Retina (tissue), 1 donor: ENCODE data around the gene DIO3.

Source experiments
- DNase-seq: peaks from one replicate; pipeline ENCODE4 v3.0.0-alpha.2; 2016

The DIO3 gene

DNA sequence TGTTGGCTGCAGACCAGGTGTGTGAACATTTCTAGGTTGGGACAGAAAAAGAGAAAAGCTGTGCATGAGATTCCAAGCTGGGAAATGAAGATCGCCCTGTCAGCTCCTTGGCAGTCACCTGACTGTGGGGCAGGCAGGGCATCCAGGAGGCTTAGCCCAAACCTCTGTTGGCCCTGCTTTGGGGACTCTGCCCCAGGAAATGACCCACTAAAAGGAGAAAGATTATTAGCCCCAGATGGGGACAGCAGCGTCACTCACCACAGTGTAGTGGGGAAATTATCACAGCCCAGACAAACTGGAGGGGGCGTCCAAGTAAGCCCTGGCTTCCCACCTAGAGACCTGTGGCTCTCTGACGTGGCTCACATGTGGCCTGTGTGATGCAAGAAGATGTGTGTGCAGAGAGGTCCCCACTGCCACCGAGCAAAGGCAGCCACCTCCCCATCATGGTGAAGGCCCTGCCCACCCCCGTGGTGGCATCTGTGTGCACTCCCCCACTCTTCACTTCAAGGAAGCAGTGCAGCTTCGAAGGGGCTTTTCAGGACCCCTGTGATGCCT lies 39.1 kb downstream of the DIO3 start:
- DNase-seq: no peak

DNA sequence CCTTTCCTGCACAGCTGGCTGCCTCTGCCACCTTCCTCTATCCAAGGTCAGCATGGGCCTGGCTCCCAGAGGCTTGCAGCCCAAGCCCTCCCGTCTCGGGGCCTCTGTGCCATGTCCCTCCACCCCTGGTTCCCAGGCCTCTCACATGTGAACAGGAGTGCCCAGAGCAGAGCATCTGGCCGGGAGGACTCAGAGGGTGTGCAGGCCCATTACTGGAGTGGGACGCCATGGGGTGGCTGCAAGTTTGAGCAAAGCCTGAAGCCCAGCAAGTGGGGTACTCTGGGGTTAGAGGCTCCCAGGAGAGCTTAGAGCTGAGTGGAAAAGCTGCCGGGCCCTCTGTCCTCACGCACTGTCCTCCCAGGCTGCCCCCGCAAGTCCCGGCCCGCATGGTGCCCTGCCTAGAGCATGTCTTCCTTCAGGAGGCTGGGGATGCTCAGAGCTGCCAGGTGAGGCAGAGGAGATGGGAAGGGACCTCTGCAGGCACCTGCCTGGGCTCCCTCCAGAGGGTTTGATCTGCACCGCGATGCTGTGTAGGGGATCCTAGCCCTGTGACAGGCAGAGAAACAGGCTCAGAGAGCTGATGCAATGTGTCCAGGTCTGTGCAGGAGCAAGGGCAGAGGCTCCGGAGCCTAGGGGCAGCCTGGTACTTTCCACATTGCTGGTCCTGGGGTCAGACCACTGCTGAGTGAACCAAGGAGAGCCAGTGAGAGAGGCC lies 39.8 kb downstream of the DIO3 start:
- DNase-seq: no peak

DNA sequence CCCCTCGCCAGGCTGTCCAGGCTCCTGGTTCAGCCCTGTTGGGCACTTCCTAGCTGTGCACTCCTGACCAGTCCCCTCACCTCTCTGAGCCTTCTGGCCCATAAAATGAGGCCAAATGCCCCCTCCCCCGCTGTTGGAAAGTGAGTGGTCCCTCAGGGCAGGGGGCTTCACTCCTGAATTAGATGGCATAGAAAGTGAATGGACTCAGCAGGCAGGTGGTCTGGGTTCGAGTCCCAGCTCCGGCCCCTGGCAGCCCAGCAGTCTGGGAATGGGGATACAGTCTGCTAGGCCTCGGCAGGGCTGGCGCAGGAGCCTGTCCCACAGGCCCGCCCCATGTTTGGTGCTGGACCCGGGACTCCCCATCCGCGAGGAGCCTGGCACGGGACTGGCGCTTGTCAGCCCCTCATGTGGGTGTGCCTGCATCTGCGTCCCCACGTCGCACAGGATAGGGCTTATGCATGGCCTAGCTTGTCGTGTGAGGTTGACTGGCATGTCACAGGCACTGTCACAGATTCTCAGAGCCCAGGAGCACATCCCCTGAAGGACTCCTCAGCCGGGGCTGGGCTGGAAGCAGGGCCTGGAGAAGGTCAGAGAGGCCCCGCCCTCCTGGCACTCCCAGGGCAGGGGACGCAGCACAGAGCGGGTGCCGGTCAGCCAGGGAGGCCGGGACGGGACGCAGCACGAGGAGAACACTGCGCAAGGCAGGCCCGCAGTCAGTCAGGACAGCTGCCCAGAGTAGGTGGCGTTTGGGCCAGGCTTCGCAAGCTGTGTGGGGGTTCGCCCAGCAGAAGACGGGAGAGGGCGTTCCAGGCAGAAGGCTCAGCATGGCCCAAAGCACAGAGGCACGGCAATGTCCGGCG lies 40.5 kb downstream of the DIO3 start:
- DNase-seq: no peak

- no peak for DNase-seq
Observed at GRCh38 chr14:101602466-101602840, 41.2 kb downstream of the DIO3 start.

- DNase-seq: no peak
Observed at GRCh38 chr14:101603096-101603495, 41.8 kb downstream of the DIO3 start.

DNA sequence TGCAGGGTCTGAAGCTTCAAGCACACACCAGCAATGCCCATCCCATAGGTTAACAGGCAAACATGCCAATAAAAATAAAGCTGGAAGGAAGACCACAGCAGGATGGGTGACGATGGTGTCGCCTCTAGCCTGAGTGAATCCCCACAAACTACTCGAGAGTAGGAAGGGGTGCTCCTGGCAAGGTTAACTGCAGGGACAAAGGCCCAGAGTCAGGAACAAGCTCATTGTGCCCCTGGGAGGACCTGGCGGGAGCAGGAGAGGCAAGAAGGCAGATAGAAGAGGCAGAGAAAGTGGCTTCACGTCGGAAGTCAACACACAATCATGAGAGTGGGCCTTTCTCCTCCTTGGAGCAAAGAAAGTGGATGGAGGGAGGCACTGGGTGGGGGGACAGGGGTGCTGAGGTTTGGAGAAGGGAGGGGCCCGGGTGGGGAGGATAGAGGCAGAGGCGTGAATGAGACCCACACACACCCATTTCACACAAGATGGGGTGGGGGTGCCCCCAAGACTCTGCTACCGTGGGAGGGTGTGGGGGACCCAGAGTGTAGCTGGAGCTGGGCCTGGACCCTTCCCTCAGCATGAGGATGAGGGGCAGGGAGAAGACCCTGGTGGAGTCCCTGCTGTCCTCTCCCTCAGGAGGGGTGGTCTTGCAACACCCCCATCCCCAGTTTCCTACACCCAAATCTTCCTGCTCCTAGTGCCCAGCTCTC lies 43.1 kb downstream of the DIO3 start:
- no peak for DNase-seq

GRCh38 chr14:101604935-101605780 lies 43.9 kb downstream of the DIO3 start:
- DNase-seq: no peak

GRCh38 chr14:101605836-101606235 lies 44.5 kb downstream of the DIO3 start:
- DNase-seq: no peak
